Muscle of leg (tissue), 11 donors: Measurements from ENCODE around the gene TGFA. TPM values are rescaled to one million over a fixed set of nuclear protein-coding genes. Genes with fewer than 3 reads are reported as not detected.

Source experiments
- DNase-seq: peaks from one replicate; pipeline ENCODE4 v3.0.0; 2013
- H3K27ac ChIP-seq: one replicate; pipeline ENCODE4 v1.5.1; 2013; ENCODE audit warnings: mild to moderate bottlenecking, low read length, control low read depth
- H3K27me3 ChIP-seq: one replicate; pipeline ENCODE4 v1.6.1; 2013; ENCODE audit warnings: low read length; ENCODE audit not compliant: control insufficient read depth, insufficient read depth
- H3K36me3 ChIP-seq: one replicate; pipeline ENCODE4 v1.6.1; 2013; ENCODE audit warnings: low read length; ENCODE audit not compliant: control insufficient read depth, insufficient read depth
- H3K4me1 ChIP-seq: one replicate; pipeline ENCODE4 v1.6.1; 2013; ENCODE audit warnings: low read length; ENCODE audit not compliant: control insufficient read depth, insufficient read depth
- H3K4me3 ChIP-seq: one replicate; pipeline ENCODE4 v1.5.1; 2013; ENCODE audit warnings: low read length, control low read depth
- H3K9me3 ChIP-seq: replicated peaks from 2 replicates; pipeline ENCODE4 v1.6.1; 2013; ENCODE audit warnings: low read depth, low read length; ENCODE audit not compliant: control insufficient read depth
- WGBS: methylation state at CpG from one replicate; pipeline ENCODE4 v1.1.5; 2013; ENCODE audit warnings: missing lambda C conversion rate; ENCODE audit not compliant: insufficient coverage; 5-methylcytosine and 5-hydroxymethylcytosine counted together
- polyA plus RNA-seq, 8 donors: library from polyadenylated mRNA; unstranded; fragments of 120-200 nt; gene quantifications; one replicate each; pipeline versions ENCODE4 v1.2.1 to v1.2.3, GENCODE V29; 2013; ENCODE audit warnings: inconsistent platforms in 1 of 8, low replicate concordance in 1 of 8; ENCODE audit not compliant: insufficient read length in 8 of 8, insufficient read depth in 1 of 8
- total RNA-seq: library from RNA; stranded (reverse); fragments of 120-200 nt; gene quantifications from one replicate; pipeline ENCODE4 v1.2.4, GENCODE V29; 2013

TGFA gene
- total and polyA plus RNA-seq, 9 donors = 0.28 to 1.2 (median 0.64) TPM

GRCh38 chr2:70456585-70457495, 96.8 kb downstream of the TGFA start:
- 52% methylated on average over 4 of the region's 10 CpGs for WGBS
- H3K4me1 ChIP-seq = no peaks in the 10 kb centered on the region

GRCh38 chr2:70454936-70455544, 98.6 kb downstream of the TGFA start:
- WGBS = 66% methylated on average over 3 of the region's 3 CpGs

More at GRCh38 chr2:70456585-70457495, 96.8 kb downstream of the TGFA start:
- Histone ChIP-seq H3K27ac (no peak overlapping the region), H3K4me3 (no peak overlapping the region), H3K36me3 (no peaks in the 10 kb centered on the region), H3K27me3 (peaks cover 6% of the 10 kb centered on the region), H3K9me3 (no peaks in the 10 kb centered on the region)
- no peak for DNase-seq

DNA sequence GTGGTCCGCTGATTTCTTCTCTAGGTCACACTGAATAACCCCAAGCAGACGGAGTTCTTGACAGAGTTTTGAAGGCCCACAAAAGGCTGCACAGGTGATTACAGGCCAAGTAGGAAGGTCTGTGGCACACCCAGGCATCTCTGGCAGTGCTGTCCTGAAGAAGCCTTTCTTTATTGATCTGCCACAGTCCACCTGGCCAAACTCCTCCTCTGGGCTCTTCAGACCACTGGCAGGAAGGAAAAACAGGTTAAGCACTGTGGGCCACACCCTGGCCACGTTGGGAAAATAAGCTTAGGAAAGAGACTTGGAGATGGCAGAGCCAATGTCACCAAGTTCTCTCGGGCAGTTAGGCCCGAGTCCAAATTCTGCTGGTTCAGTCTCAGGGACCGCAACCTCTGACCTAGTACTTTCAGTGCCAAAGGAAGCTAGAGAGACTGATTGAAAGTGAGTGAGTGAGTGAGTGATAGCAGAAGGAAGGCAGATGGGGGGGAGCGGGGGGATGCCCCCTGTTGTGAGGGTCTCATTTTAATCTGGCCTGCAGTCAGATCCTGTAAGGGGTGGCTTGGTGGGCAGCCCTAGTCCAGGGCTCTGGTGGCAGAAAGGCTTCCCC, 102.9 kb downstream of the TGFA start:
- H3K36me3 ChIP-seq = no peaks in the 10 kb centered on the region
- no peaks in the 10 kb centered on the region for H3K9me3 ChIP-seq
- DNase-seq = no peak
- WGBS = 85% methylated on average over 7 of the region's 7 CpGs
- H3K27ac ChIP-seq = no peak overlapping the region
- no peaks in the 10 kb centered on the region for H3K4me1 ChIP-seq
- H3K4me3 ChIP-seq = no peak overlapping the region
- peaks cover 2% of the 10 kb centered on the region for H3K27me3 ChIP-seq

More at GRCh38 chr2:70454936-70455544, 98.6 kb downstream of the TGFA start:
- H3K36me3 ChIP-seq = no peaks in the 10 kb centered on the region
- no peaks in the 10 kb centered on the region for H3K4me1 ChIP-seq
- no peak overlapping the region for H3K4me3 ChIP-seq
- H3K27me3 ChIP-seq = peaks cover 6% of the 10 kb centered on the region
- no peak overlapping the region for H3K27ac ChIP-seq
- DNase-seq = no peak
- H3K9me3 ChIP-seq = no peaks in the 10 kb centered on the region

DNA sequence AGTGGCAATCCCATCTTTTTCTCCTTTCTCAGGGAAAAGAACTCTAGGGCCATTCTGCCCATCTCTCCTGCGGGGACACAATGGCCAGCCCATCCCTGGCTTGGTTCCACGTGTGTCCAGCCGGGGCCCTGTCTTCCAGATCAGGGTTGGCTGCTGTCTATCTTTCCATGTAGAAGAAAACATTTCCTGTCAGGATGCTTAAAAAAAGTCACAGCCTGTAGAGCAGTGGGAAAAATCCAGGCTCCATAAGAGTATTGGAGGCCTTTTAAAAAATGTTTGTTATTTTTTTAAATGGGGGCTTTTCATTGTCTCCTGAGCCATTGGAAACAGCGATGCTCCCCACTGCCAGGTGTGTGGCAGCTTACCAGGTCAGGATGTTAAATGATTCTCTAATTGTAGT, 105.6 kb downstream of the TGFA start:
- Histone ChIP-seq H3K27me3 (peaks cover 2% of the 10 kb centered on the region), H3K4me3 (no peak overlapping the region), H3K9me3 (no peaks in the 10 kb centered on the region), H3K36me3 (no peaks in the 10 kb centered on the region), H3K27ac (no peak overlapping the region), H3K4me1 (no peaks in the 10 kb centered on the region)
- no peak for DNase-seq
- 70% methylated on average over 3 of the region's 4 CpGs for WGBS

DNA sequence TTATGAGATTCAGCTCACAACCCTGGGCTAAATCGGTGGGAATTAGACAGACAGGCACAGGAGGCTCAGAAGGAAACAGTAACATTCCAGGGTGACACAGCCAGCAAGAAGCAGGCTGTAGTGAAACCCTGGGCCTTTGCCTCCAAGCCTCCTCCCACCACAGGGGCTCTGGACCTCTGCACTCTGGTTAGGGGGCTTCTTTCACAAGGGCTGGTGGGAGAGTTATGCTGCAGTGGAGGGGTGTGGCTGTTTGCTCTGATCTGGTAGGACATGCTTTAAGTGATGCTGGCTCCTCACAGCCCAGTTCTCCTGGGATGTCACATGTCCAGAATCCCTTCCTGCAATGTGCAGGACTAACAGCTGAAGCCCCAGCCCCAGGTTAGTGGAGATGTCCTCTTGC, 109.9 kb downstream of the TGFA start:
- H3K27me3 ChIP-seq = peaks cover 2% of the 10 kb centered on the region
- no peak for DNase-seq
- H3K4me1 ChIP-seq = no peaks in the 10 kb centered on the region
- no peak overlapping the region for H3K4me3 ChIP-seq
- no peak overlapping the region for H3K27ac ChIP-seq
- 40% methylated on average over 1 of the region's 1 CpG for WGBS
- H3K36me3 ChIP-seq = no peaks in the 10 kb centered on the region
- no peaks in the 10 kb centered on the region for H3K9me3 ChIP-seq

DNA sequence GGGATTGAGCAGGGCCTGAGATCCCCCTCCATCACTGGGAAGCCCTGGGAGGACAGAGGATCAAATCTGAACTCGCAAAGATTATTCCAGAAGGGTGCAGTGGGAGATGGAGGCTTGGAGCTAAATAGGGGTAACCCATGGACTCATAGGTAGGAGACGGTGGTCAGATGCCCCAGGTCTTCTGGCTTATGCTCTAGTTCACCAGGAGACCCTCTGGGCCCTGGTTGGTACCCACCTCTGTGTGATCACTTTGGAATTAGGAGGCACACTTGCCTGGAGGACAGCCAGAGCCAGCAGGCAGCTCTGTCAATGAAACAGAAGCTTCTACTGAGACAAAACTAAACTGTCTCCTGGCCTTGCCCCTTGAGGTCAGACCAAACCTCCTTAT, 110.6 kb downstream of the TGFA start:
- no peak for DNase-seq
- Histone ChIP-seq H3K36me3 (no peaks in the 10 kb centered on the region), H3K27me3 (peaks cover 2% of the 10 kb centered on the region), H3K27ac (no peak overlapping the region), H3K9me3 (no peaks in the 10 kb centered on the region), H3K4me3 (no peak overlapping the region), H3K4me1 (no peaks in the 10 kb centered on the region)
- 100% methylated on average over 1 of the region's 2 CpGs for WGBS

DNA sequence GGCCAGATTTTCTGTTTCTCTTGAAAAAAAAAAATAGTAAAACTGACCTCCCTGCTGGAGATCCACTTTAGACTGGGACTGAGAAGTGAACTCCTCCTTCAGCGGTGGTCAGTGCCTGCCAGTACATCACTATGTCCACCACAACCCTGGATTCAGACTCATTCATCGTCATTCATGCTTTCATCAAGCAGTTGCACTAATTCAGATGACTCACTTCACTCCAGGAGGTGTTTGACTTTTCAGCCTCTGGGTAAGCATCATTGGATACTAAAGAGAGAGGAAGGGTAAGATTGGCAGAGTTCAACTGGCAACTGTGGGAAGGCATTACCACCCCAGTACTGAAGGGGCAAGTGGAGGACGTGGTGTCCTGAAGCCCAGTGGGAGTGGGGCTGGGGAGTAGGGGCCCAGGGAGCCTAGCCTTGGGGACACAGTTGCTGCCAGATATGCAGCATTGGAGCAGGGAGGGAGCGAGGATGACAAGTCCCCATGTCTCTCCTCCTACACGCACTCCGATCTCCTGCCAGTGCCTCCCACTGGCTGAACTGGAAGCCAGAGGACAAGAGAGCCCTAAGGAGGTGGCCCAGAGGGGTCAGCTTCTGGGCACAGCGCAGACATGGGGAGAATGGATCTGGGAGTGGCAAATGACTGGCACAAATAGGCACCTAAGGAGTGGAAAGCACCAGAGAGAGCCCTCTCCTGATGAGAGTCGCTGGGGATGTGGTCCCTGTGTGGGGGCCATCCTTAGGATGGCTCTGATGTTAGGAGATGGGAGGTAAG, 111.1 kb downstream of the TGFA start:
- Histone ChIP-seq H3K9me3 (no peaks in the 10 kb centered on the region), H3K4me1 (no peaks in the 10 kb centered on the region), H3K27me3 (no peaks in the 10 kb centered on the region), H3K27ac (no peak overlapping the region), H3K36me3 (no peaks in the 10 kb centered on the region), H3K4me3 (no peak overlapping the region)
- DNase-seq = no peak
- WGBS = 81% methylated on average over 5 of the region's 8 CpGs

DNA sequence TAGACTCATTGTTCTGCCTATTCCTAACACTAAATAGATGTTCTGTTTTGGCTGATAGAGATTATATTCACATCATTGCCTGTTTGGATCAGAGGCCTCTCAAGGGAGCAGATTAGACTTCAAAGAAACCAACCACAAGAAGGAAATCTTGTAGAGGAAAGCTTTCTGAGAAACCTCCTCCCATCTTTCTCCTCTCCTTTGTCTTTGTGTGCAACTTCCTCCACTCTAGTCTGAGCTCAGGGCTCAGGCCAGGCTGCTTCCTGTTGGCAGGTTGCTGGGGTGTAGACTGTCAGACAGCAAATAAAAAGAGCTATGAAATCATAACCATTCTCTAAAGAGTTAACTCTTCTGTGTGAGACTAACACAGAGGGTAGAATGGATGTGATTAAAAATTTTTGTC, 113.0 kb downstream of the TGFA start:
- no peak for DNase-seq
- Histone ChIP-seq H3K4me3 (no peak overlapping the region), H3K27me3 (no peaks in the 10 kb centered on the region), H3K27ac (no peak overlapping the region), H3K9me3 (no peaks in the 10 kb centered on the region), H3K36me3 (no peaks in the 10 kb centered on the region), H3K4me1 (no peaks in the 10 kb centered on the region)

DNA sequence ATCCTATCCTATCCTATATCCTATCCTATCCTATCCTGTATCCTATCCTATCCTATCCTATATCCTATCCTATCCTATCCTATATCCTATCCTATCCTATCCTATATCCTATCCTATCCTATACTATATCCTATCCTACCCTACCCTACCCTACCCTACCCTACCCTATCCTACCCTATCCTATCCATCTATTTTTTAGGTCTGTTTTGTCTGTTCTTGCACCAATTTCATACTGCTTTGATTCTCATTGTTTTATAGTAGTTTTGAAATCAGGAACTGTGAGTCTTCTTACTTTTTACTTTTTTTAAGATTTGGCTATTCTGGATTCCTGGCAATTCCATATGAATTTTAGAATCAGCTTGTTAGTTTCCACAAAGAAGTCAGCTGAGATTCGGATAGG, 118.5 kb downstream of the TGFA start:
- Histone ChIP-seq H3K36me3 (no peaks in the 10 kb centered on the region), H3K4me3 (no peak overlapping the region), H3K4me1 (no peaks in the 10 kb centered on the region), H3K9me3 (no peaks in the 10 kb centered on the region), H3K27me3 (no peaks in the 10 kb centered on the region), H3K27ac (no peak overlapping the region)
- WGBS = no CpG with 5 or more reads among the region's 1 CpG
- no peak for DNase-seq

GRCh38 chr2:70433315-70433714, 120.3 kb downstream of the TGFA start:
- Histone ChIP-seq H3K36me3 (no peaks in the 10 kb centered on the region), H3K9me3 (no peaks in the 10 kb centered on the region), H3K4me1 (no peaks in the 10 kb centered on the region), H3K27me3 (no peaks in the 10 kb centered on the region), H3K27ac (no peak overlapping the region), H3K4me3 (no peak overlapping the region)
- WGBS = no CpG with 5 or more reads among the region's 1 CpG
- DNase-seq = no peak
